ENCODE results near the gene RBM12. TPM values are rescaled to one million over a fixed set of nuclear protein-coding genes. Genes with fewer than 3 reads are reported as not detected.

Gene RBM12
- total and polyA plus RNA-seq, 2 donors (not counting 3 experiments of a cell fraction or from before 2014, with no cell fraction given), result 98.0 to 121 TPM

GRCh38 chr20:35632539-35633115 lies 32.1 kb downstream of the RBM12 start:
- Histone ChIP-seq H3K36me3 (ENCODE audit: control insufficient read depth in 2 of 2, extremely low read depth in 1 of 2, insufficient read depth in 2 of 2, low read length in 2 of 2) (peaks cover 6 to 28% of the 10 kb centered on the region in 2 experiments), H3K4me2 (ENCODE audit: insufficient read depth, low read length) (no peak overlapping the region), H3K4me1 (ENCODE audit: control insufficient read depth, extremely low read depth, insufficient read depth, low read length) (no peaks in the 10 kb centered on the region), H3K9me3 (replicated peaks; ENCODE audit: control insufficient read depth, insufficient read depth, low read length) (no peaks in the 10 kb centered on the region), H3K4me3 (replicated peaks in 1 of 3; ENCODE audit: insufficient read depth in 1 of 3, low read depth in 1 of 3, low read length in 3 of 3) (no peak overlapping the region), H3K27me3 (ENCODE audit: control insufficient read depth in 2 of 2, insufficient read depth in 2 of 2, low read length in 2 of 2) (no peaks in the 10 kb centered on the region), H3K27ac (ENCODE audit: insufficient read depth, low read depth, low read length) (no peak overlapping the region), H2AFZ (ENCODE audit: low read depth, low read length) (no peak overlapping the region), H4K20me1 (replicated peaks; ENCODE audit: control insufficient read depth, extremely low read depth, insufficient read depth, low read length) (no peaks in the 10 kb centered on the region), H3K9me1 (replicated peaks; ENCODE audit: control insufficient read depth, extremely low read depth, insufficient read depth, low read length) (no peaks in the 10 kb centered on the region), H3K79me2 (ENCODE audit: control insufficient read depth, insufficient read depth, low read length) (peaks cover 12% of the 10 kb centered on the region), H3K9ac (replicated peaks; ENCODE audit: extremely low read depth, insufficient read depth, low read length) (no peak overlapping the region)
- intact Hi-C loops (cut with micrococcal nuclease) (no loop called here), dilution Hi-C loops (cut with MboI; ENCODE audit: extremely low pct_ligation_motif_present, low sequenced_read_pairs) (no loop called here)
- TF ChIP-seq JUN (IDR thresholded peaks at IDR 0.05; ENCODE audit: borderline replicate concordance, insufficient read depth, insufficient read length, low read depth) (no peak), POLR2A (IDR thresholded peaks at IDR 0.05; ENCODE audit: low read depth, low read length) (no peak), EZH2 (IDR thresholded peaks at IDR 0.05; ENCODE audit: borderline replicate concordance, low read depth, low read length, severe bottlenecking) (no peak), POLR2AphosphoS5 (IDR thresholded peaks at IDR 0.05; ENCODE audit: insufficient read depth, low read depth, low read length) (no peak), FOS (IDR thresholded peaks at IDR 0.05; ENCODE audit: borderline replicate concordance, insufficient read depth, low read length) (no peak), CTCF (IDR thresholded peaks at IDR 0.05; ENCODE audit: extremely low read depth in 1 of 2, insufficient read depth in 1 of 2, low read depth in 1 of 2, low read length in 2 of 2) (no peak)
- no peak for FAIRE-seq
- ChIA-PET POLR2A (interaction anchor here (0.5 kb wide), 1 partner anchor 502 kb away, joined by 5 read pairs; no protein-coding TSS in a partner anchor), CTCF (interaction anchor here (2.3 kb wide), 1 partner anchor 14 kb away, joined by 11 read pairs; no protein-coding TSS in a partner anchor)
- BruUV-seq (replicated peaks), result no TSS peak
- DNase-seq (ENCODE audit: low read depth, low spot score), result no peak

Data from endothelial cell of umbilical vein (primary cell).